ENCODE data around the gene RBM4.

DNA sequence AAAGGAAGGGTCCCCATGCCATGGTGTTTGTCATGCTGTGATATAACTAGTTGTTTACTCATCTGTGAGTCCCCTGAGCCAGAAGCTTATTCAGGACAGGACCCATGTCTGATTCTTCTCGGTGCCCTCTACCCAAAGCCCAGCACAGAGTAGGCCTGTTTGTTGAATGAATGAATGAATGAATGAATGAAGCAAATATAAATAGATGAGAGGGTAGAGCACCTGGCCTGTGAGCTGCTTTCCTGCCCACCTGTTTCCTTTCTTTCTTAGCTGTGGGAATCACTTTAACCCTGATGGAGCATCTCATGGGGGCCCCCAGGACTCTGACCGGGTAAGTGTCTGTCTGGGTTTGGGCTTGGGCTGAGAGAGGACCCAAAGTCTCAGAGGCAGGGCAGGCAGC lies 38.3 kb upstream of the RBM4 start:
- TF ChIP-seq, protein P1, sequence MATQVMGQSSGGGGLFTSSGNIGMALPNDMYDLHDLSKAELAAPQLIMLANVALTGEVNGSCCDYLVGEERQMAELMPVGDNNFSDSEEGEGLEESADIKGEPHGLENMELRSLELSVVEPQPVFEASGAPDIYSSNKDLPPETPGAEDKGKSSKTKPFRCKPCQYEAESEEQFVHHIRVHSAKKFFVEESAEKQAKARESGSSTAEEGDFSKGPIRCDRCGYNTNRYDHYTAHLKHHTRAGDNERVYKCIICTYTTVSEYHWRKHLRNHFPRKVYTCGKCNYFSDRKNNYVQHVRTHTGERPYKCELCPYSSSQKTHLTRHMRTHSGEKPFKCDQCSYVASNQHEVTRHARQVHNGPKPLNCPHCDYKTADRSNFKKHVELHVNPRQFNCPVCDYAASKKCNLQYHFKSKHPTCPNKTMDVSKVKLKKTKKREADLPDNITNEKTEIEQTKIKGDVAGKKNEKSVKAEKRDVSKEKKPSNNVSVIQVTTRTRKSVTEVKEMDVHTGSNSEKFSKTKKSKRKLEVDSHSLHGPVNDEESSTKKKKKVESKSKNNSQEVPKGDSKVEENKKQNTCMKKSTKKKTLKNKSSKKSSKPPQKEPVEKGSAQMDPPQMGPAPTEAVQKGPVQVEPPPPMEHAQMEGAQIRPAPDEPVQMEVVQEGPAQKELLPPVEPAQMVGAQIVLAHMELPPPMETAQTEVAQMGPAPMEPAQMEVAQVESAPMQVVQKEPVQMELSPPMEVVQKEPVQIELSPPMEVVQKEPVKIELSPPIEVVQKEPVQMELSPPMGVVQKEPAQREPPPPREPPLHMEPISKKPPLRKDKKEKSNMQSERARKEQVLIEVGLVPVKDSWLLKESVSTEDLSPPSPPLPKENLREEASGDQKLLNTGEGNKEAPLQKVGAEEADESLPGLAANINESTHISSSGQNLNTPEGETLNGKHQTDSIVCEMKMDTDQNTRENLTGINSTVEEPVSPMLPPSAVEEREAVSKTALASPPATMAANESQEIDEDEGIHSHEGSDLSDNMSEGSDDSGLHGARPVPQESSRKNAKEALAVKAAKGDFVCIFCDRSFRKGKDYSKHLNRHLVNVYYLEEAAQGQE (IDR thresholded peaks at IDR 0.05; ENCODE audit: insufficient read depth in 1 of 2, low read depth in 2 of 2, low read length in 2 of 2), result no peak
- TF ChIP-seq POLR2AphosphoS5 (IDR thresholded peaks at IDR 0.05; ENCODE audit: low read depth, low read length) (no peak), TAF1 (IDR thresholded peaks at IDR 0.05; ENCODE audit: borderline replicate concordance, insufficient read depth, low read length) (no peak), SIN3A (IDR thresholded peaks at IDR 0.05; ENCODE audit: borderline replicate concordance, insufficient read depth, low read length) (no peak), FOXP2 (optimal IDR thresholded peaks at IDR 0.05; ENCODE audit: borderline replicate concordance, extremely low read depth, extremely low read length, insufficient read depth) (no peak)

All from PFSK-1 (cell line).